Gastrocnemius medialis (tissue), 4 donors: ENCODE measurements around the gene CRAMP1. TPM values are rescaled to one million over a fixed set of nuclear protein-coding genes. Genes with fewer than 3 reads are reported as not detected.
"Not testable (repeated sequence)": the region's sequence is repeated elsewhere in the genome, so short reads cannot be mapped to it uniquely, and the experiment has no call there.

ENCODE experiments used
- ATAC-seq, 2 donors: fragments of 150-250 bp; one replicate each; pipeline ENCODE4 v1.9.1; 2016
- DNase-seq, 2 donors: peaks; one replicate each; pipeline ENCODE4 v3.0.0-alpha.2; 2019
- H3K27ac ChIP-seq, 4 donors: fragments of 200-600 bp; sonication (generic); 1 replicate in 1 of 4; 2 replicates in 3 of 4; pipeline ENCODE4 v1.5.1; 2016 to 2018; ENCODE audit warnings: mild to moderate bottlenecking in 2 of 4, moderate library complexity in 1 of 4
- H3K27me3 ChIP-seq, 3 donors: fragments of 200-600 bp; sonication (generic) in 2 of 3; 1 replicate in 1 of 3; 2 replicates in 2 of 3; pipeline versions ENCODE4 v1.5.1 to v1.6.0; 2016 to 2019; ENCODE audit warnings: mild to moderate bottlenecking in 1 of 3, moderate library complexity in 1 of 3
- H3K36me3 ChIP-seq, 2 donors: fragments of 200-600 bp; sonication (generic) in 1 of 2; one replicate each; pipeline ENCODE4 v1.5.1; 2017 to 2018
- H3K4me1 ChIP-seq, 2 donors: fragments of 200-600 bp; sonication (generic) in 1 of 2; one replicate each; pipeline ENCODE4 v1.5.1; 2016 to 2017; ENCODE audit warnings: mild to moderate bottlenecking in 2 of 2
- H3K4me3 ChIP-seq, 4 donors: fragments of 200-600 bp; sonication (generic) in 3 of 4; 1 replicate in 1 of 4; 2 replicates in 3 of 4; pipeline ENCODE4 v1.5.1; 2016 to 2019; ENCODE audit warnings: mild to moderate bottlenecking in 2 of 4
- H3K9me3 ChIP-seq, 3 donors: fragments of 200-600 bp; sonication (generic) in 2 of 3; 1 replicate in 1 of 3; 2 replicates in 2 of 3; pipeline ENCODE4 v1.5.1; 2016 to 2019
- POLR2A ChIP-seq, 2 donors: fragments of 450-650 bp; IDR thresholded peaks; one replicate each; pipeline ENCODE4 v1.6.1; 2017; ENCODE audit warnings: antibody characterized with exemption in 2 of 2, mild to moderate bottlenecking in 2 of 2, moderate library complexity in 2 of 2
- in situ Hi-C, 4 donors: fragments of 200-750 bp; cut with MboI; loops; one replicate each; pipeline versions ENCODE4 v1.15.0 to v1.8.0; 2017; ENCODE audit warnings: low sequenced_read_pairs in 4 of 4
- intact Hi-C: fragments of 100-400 bp; cut with DNase I; formaldehyde crosslinking; loops from one replicate; pipeline ENCODE4 v1.15.1; 2023; ENCODE audit warnings: low total_unique reads
- total RNA-seq, 4 donors: library from RNA; depleted of rRNA; stranded (reverse); fragments of >200 nt; gene quantifications; one replicate each; pipeline versions ENCODE4 v1.1.0 to v1.2.3, GENCODE V29; 2016
- TF ChIP-seq, protein P1 (sequence below), 5 experiments: fragments of 450-650 bp in 3 of 5; fragments of 200-600 bp in 2 of 5; sonication (generic) in 2 of 5; IDR thresholded peaks in 4 of 5; conservative IDR thresholded peaks in 1 of 5; 1 replicate in 4 of 5; 2 replicates in 1 of 5; pipeline ENCODE4 v1.5.1; 2016 to 2019; ENCODE audit warnings: antibody characterized with exemption in 5 of 5, mild to moderate bottlenecking in 3 of 5, moderate library complexity in 3 of 5

The CRAMP1 gene
- total RNA-seq, 4 donors from 2014 or later = 7.0 to 10.7 (median 8.7) TPM

GRCh38 chr16:1584926-1585484, 27.2 kb upstream of the CRAMP1 start:
- peaks cover 0 to 28% of the 10 kb centered on the region in 2 donors for H3K36me3 ChIP-seq

DNA sequence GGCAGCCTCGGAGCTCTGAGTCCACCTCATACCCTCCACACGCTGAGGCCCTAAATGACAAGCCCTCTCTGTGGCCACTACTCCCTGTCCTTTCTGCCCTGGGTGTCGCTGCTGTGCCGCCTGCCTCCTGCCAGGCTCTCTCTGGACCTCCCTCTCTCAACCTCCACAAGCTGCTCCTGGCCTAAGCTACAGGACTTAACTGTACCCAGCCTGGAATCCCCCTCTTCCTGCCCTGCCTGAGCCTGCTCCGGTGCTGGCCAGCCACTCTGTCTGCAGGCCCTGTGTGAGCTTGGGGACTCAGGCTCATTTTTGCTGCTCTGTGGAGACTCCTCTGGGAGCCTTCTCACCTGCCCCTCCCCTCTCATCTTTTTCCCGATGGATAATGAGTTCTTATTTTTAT, 21.8 kb upstream of the CRAMP1 start:
- Histone ChIP-seq H3K27ac (no peak overlapping the region), H3K27me3 (no peaks in the 10 kb centered on the region), H3K4me3 (no peak overlapping the region), H3K4me1 (no peaks in the 10 kb centered on the region), H3K36me3 (peaks cover 0 to 10% of the 10 kb centered on the region in 2 donors), H3K9me3 (no peaks in the 10 kb centered on the region)
- DNase-seq = no peak
- ATAC-seq = no peak
- TF ChIP-seq, protein P1, sequence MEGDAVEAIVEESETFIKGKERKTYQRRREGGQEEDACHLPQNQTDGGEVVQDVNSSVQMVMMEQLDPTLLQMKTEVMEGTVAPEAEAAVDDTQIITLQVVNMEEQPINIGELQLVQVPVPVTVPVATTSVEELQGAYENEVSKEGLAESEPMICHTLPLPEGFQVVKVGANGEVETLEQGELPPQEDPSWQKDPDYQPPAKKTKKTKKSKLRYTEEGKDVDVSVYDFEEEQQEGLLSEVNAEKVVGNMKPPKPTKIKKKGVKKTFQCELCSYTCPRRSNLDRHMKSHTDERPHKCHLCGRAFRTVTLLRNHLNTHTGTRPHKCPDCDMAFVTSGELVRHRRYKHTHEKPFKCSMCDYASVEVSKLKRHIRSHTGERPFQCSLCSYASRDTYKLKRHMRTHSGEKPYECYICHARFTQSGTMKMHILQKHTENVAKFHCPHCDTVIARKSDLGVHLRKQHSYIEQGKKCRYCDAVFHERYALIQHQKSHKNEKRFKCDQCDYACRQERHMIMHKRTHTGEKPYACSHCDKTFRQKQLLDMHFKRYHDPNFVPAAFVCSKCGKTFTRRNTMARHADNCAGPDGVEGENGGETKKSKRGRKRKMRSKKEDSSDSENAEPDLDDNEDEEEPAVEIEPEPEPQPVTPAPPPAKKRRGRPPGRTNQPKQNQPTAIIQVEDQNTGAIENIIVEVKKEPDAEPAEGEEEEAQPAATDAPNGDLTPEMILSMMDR (IDR thresholded peaks at IDR 0.05 in 4 of 5, conservative IDR thresholded peaks at IDR 0.05 in 1 of 5) = no peak
- in situ Hi-C loops (no loop called here), intact Hi-C loops (no loop called here)

More at GRCh38 chr16:1584926-1585484, 27.2 kb upstream of the CRAMP1 start:
- intact Hi-C loops (no loop called here), in situ Hi-C loops (no loop called here)
- no peak for DNase-seq
- no peak overlapping the region for H3K27ac ChIP-seq
- H3K4me3 ChIP-seq = no peak overlapping the region
- no peaks in the 10 kb centered on the region for H3K4me1 ChIP-seq
- H3K9me3 ChIP-seq = no peaks in the 10 kb centered on the region
- ATAC-seq = no peak
- TF ChIP-seq, protein P1 (IDR thresholded peaks at IDR 0.05 in 4 of 5, conservative IDR thresholded peaks at IDR 0.05 in 1 of 5) = no peak
- TF ChIP-seq POLR2A (IDR thresholded peaks at IDR 0.05) = no peak
- H3K27me3 ChIP-seq = no peaks in the 10 kb centered on the region

DNA sequence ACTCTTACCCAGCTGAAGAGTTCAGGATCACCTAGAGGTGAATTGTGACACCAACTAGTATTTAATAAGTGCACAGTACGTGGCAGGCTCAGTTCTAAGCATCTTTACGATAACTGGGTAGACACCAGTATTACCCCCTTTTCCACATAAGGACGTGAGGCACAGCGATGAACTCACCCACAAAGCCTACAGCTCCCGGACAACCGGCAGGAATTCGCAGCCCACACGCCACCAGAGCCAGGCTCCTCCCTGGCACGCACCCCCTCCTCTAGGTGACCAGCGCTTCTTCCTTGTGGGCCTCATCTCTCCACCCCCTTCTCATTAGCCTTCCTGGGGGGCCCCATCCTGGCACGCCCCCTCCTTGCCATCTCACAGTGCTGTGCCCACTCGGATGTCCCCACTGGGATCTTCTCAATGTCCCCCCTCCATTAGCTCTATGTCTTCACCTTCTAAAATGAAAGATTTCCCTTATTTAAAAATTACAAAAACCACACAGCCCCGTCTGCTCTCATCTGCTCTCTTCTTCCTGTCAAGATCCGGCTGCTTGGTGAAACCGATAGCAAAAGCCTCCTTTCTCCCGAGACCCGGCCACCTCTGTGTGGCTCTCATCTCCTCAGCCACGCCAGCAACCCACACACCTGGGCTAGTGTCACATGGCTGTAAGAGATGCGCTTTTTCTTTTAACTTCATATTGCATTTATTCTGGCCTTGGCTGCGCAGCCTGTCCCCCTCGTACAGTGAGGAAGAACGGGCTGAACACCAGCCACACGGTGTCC, 21.0 kb upstream of the CRAMP1 start:
- in situ Hi-C loops = no loop called here
- Histone ChIP-seq H3K27ac (no peak overlapping the region), H3K4me1 (no peaks in the 10 kb centered on the region)

DNA sequence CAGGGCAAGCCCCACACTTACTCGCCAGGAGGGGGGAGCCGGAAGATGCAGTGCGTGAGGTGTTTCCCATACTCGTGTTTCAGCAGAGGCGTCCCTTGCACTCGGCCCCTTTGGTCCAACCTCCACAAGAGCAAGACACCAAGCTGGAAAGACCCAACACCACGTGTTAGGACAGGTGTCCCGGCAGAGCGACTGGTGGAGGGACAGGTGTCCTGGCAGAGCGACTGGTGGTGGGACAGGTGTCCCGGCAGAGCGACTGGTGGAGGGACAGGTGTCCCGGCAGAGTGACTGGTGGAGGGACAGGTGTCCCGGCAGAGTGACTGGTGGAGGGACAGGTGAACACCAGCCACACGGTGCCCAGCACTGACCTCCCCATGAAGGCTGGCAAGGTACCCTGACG, 19.7 kb upstream of the CRAMP1 start:
- no peaks in the 10 kb centered on the region for H3K9me3 ChIP-seq
- H3K4me3 ChIP-seq = no peak overlapping the region
- peaks cover 0 to 1% of the 10 kb centered on the region in 2 donors for H3K36me3 ChIP-seq
- H3K4me1 ChIP-seq = no peaks in the 10 kb centered on the region
- no peaks in the 10 kb centered on the region for H3K27me3 ChIP-seq
- DNase-seq (no peak), ATAC-seq (no peak)
- in situ Hi-C loops (no loop called here), intact Hi-C loops (no loop called here)
- TF ChIP-seq POLR2A (IDR thresholded peaks at IDR 0.05) = no peak
- TF ChIP-seq, protein P1 (IDR thresholded peaks at IDR 0.05 in 4 of 5, conservative IDR thresholded peaks at IDR 0.05 in 1 of 5) = no peak
- peak overlapping the region in 1 of 4 donors; percentile 9 for H3K27ac ChIP-seq

More for the DNA sequence above, 21.0 kb upstream of the CRAMP1 start:
- no peaks in the 10 kb centered on the region for H3K9me3 ChIP-seq
- no peaks in the 10 kb centered on the region for H3K27me3 ChIP-seq
- H3K36me3 ChIP-seq = peaks cover 0 to 10% of the 10 kb centered on the region in 2 donors
- intact Hi-C loops = no loop called here
- ATAC-seq (no peak), DNase-seq (no peak)
- no peak overlapping the region for H3K4me3 ChIP-seq
- TF ChIP-seq, protein P1 (IDR thresholded peaks at IDR 0.05 in 4 of 5, conservative IDR thresholded peaks at IDR 0.05 in 1 of 5) = no peak
- TF ChIP-seq POLR2A (IDR thresholded peaks at IDR 0.05) = no peak

DNA sequence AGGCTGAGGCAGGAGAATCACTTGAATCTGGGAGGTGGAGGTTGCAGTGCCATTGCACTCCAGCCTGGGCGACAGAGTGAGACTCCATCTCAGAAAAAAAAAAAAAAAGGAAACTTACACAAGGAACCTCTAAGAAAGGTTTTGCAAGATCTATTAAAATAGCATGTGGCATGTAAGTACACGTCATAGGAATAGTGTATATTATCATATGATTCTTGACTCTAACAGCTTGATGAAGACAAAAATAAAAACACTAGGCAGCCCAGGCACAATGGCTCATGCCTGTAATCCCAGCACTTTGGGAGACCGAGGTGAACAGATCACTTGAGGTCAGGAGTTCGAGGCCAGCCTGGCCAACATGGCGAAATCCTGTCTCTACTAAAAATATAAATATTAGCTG, 16.6 kb upstream of the CRAMP1 start:
- H3K27ac ChIP-seq, H3K9me3 ChIP-seq, H3K4me1 ChIP-seq, H3K27me3 ChIP-seq, intact Hi-C loops, H3K4me3 ChIP-seq, in situ Hi-C loops, ATAC-seq, DNase-seq, H3K36me3 ChIP-seq: not testable (repeated sequence)
